ENCODE measurements around the gene NDUFS3.

The NDUFS3 gene

GRCh38 chr11:47592251-47592650 is 13.4 kb downstream of the NDUFS3 start:
- DNase-seq: no peak

- DNase-seq: no peak
Observed at GRCh38 chr11:47592970-47593369, 14.1 kb downstream of the NDUFS3 start.

- no peak for DNase-seq
Observed at GRCh38 chr11:47593492-47593933, 14.6 kb downstream of the NDUFS3 start.

DNA sequence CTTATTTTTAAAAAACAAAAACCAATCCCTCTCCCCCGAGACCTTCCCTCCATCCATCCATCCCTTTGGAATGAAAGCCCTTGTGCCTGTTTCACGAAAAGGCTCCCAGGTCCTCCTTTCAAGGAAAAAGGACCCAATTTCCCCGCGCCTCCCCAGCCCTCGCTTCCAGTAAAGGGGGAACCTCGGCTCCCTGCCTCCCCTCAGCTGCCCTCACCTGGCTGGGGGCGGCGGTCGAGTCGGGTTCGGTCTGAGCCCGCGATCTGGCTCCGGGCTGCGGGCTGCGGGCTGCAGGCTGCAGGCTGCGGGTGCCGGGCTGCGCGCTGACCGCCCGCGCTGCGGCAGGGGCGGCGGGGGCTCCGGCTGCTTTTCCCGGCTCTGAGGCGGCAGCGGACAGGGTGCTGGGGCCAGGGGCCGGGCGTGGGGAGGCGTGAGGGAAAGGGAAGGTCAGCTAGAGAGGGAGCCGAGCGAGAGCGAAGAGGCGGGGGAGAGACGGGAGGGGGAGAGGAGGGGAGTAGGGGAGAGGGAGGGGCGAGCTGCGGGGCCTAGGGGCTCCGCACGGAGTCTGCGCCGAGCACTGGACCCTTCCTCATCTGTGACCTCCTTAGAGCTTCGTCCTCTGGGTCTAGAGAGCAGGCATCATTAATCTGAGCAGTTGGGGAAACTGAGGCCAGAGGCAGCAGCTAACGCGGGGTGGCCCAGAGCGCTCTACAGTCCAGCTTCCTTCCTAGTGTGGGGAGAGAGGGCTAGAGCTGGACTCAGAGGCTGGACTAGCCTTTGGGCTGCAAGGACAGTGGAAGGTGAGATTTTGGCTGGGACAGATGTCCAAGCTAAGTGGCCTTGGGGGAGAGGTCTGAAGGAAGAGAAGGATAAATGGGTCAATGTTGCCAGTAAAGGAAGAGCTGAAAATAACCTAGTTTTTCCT is 15.3 kb downstream of the NDUFS3 start, which contains the start of gene C1QTNF4:
Gene C1QTNF4, minus strand, starts transcription at position 478 of the 922 bp plus-strand sequence. CDS start 3,601 bp downstream, outside the sequence.
- DNase-seq: no peak

DNA sequence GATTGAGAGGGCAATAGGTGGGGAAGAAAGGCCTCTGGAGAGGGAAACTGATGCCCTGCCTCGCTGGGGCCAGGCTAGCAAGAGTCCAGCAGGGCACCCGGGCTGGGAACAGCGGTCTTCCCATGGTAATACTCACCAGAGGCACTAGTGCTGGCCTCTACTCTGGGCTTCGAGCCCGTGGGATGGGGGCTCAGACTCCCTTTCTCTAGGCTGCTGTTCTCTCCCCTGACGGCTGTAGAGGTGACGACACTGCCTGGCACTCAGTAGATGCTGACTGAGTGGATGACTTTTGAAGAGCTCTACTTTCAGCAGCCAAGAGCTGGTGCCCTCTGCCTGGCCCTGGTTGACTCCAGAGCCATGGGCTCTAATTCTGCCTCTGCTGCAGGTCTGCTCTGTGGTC is 16.2 kb downstream of the NDUFS3 start:
- no peak for DNase-seq

DNA sequence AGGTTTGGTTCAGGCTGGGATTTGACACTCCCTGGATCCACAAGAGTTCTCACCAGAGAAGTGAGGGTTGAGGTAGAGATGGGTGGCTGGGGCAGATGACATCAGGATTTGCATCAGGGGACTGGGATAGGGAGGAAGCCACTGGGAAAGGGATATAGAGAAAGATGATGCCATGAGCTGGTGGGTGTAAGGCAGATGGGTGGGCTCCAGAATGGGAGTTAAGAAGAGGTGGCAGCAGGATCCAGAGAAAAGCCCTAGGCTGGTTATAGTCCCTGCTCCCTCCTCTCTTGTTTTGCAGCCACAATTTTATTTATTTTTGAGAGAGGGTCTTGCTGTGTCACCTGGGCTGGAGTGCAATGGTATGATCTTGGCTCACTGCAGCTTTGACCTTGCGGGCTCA is 17.1 kb downstream of the NDUFS3 start:
- no peak for DNase-seq

- DNase-seq: no peak
Observed at GRCh38 chr11:47599902-47600301, 21.0 kb downstream of the NDUFS3 start.

GRCh38 chr11:47603295-47603694 is 24.4 kb downstream of the NDUFS3 start:
- no peak for DNase-seq

GRCh38 chr11:47605921-47606320 is 27.0 kb downstream of the NDUFS3 start:
- DNase-seq: no peak

DNA sequence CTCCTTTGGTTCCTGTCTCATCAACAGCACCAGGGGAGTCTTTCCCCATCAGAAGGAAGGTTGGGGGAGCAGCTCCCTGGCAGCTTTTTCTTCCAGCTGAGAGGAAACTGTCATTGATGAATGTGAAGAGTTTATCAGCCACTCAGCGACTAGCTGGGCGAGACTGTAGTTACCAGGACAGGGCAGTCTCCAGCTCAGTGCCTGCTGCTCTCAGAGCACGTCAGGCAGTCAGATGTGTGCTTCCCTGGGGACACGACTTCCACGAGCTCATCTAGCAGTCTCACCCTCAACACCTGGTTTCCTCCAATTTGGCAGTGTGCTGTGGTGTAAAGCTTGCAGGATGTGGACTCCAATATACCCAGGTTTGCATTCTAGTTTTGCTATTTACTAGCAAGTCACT is 27.9 kb downstream of the NDUFS3 start:
- no peak for DNase-seq

DNA sequence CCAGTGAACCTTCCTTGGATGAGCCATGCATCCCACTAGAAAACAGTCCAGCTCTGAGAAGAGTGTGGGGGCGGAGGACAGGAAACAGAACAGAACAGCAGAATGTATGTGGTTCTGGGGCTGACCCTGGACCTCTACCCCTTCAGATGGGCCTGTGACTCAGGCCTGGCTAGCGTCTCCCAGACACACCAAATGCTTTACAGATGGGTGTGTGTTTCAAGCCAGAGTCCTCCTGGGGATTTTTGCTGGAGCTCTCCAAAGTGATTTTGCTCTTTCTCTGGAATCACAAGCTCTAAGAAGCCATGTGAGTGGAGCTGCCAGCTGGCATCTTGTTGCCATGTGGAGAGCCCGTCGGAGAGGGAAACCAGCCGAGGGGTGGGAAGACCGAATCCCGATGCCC is 28.5 kb downstream of the NDUFS3 start:
- no peak for DNase-seq

DNA sequence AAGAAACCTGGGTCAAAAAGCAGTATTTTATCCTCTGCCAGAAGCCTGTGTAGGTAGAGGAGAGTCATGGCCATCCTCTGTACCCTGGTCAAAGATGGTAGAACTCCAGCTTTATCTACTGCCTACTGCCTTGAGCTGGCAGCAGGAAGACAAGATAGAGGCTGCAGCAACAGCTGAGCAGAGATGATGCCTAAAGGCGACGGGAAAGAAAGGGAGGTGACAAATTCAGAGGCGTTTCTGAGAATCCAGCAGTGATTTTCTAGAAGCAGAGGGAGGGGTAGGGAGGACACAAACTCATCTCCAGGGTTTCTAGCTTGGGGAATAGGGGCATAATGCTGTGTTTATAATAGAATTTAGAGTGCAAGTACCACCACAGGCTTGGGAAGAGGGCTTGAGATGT is 30.8 kb downstream of the NDUFS3 start:
- no peak for DNase-seq

- DNase-seq: no peak
Observed at GRCh38 chr11:47611348-47611794, 32.5 kb downstream of the NDUFS3 start.

- DNase-seq: no peak
Observed at GRCh38 chr11:47615249-47615648, 36.4 kb downstream of the NDUFS3 start.

DNA sequence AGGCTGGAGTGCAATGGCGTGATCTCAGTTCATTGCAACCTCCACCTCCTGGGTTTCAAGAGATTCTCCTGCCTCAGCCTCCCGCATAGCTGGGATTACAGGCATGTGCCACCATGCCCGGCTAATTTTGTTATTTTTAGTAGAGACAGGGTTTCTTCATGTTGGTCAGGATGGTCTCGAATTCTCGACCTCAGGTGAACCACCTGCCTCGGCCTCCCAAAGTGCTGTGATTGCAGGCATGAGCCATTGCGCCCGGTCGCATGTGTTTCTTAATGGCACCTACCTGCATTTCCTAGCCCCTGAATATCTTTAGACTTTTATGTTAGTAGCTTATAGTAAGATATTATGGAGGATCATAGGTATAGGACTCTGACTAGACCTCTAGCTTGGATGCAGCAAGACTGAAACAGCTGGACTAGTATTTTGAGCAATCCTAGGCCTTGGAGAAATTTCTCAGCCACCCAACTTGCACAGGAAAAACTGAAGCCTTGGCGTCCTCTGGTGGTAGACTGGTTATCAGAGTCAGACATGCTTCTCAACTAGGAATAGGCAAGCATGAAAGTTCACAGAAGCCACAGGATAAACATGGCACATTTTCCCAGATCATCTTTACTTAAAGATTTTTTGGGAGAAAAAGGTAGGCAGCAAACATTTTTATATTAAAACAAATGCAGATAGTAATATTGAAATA is 38.0 kb downstream of the NDUFS3 start:
- DNase-seq: no peak

- DNase-seq: no peak
Observed at GRCh38 chr11:47617417-47617809, 38.5 kb downstream of the NDUFS3 start.

DNA sequence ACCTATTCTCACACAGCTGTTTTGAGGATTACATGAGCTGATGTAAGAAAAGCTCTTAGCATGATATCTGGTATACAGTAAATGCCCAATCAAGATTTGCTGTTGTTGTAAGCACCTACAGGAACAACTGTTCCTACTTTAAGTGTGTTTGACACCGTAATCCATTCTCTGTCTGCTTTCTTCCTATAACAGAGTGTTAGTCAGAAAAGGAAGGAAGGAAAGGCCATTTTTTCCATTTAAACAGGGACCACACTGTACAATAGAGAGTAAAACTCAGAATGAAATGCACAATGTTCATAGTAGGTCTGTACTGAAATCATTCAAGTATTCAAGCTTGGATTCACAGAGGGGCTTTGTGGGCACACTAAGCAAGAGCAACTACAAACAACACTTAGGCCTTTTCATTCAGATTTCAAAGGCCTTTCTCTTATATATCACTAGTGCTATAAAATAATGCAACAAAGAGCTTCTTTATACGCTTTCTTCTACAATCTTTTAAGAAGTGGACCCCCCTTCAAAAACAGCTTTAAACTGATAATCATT is 42.0 kb downstream of the NDUFS3 start:
- no peak for DNase-seq

GRCh38 chr11:47626234-47626633 is 47.4 kb downstream of the NDUFS3 start:
- DNase-seq: no peak

GRCh38 chr11:47628026-47628425 is 49.2 kb downstream of the NDUFS3 start:
- DNase-seq: no peak

- no peak for DNase-seq
Observed at GRCh38 chr11:47631473-47631872, 52.6 kb downstream of the NDUFS3 start.

Data from activated CD8-positive, alpha-beta memory T cell treated with anti-CD3 and anti-CD28 coated beads for 24 hours (primary cell).